AG09309 (cell line): Measurements from ENCODE around the gene AKR7A3.

Experiments used
- DNase-seq: peaks from one replicate; pipeline ENCODE4 v3.0.0-alpha.2; 2010; ENCODE audit warnings: low read depth
- H3K4me3 ChIP-seq: 2 replicates; pipeline ENCODE4 v1.5.1; 2011; ENCODE audit warnings: mild to moderate bottlenecking, low read depth, low read length, moderate library complexity; ENCODE audit not compliant: control insufficient read depth
- TF ChIP-seq, protein P1 (sequence below): IDR thresholded peaks from 2 replicates; pipeline ENCODE4 v1.5.1; 2011; ENCODE audit warnings: mild to moderate bottlenecking, low read depth, low read length, inconsistent platforms; ENCODE audit not compliant: insufficient read depth, control insufficient read depth; ENCODE audit errors: missing control alignments

AKR7A3 gene

DNA sequence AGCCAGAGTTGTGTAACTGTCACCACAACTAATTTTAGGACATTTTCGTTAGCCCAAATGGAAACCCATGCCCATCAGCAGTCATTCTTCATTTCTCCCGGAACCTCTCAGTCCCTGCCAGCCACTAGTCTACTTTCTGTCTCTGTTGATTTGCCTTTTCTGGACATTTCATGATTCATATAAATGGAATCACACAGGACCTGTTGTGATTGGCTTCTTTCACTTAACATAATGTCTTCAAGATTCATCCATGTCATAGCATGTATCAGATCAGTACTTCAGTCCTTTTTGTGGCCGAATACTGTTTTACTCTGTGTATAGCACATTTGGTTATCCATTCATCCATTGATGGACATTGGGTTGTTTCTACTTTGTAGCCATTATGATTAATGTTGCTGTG is 30.6 kb upstream of the AKR7A3 start:
- no peak for DNase-seq
- TF ChIP-seq, protein P1, sequence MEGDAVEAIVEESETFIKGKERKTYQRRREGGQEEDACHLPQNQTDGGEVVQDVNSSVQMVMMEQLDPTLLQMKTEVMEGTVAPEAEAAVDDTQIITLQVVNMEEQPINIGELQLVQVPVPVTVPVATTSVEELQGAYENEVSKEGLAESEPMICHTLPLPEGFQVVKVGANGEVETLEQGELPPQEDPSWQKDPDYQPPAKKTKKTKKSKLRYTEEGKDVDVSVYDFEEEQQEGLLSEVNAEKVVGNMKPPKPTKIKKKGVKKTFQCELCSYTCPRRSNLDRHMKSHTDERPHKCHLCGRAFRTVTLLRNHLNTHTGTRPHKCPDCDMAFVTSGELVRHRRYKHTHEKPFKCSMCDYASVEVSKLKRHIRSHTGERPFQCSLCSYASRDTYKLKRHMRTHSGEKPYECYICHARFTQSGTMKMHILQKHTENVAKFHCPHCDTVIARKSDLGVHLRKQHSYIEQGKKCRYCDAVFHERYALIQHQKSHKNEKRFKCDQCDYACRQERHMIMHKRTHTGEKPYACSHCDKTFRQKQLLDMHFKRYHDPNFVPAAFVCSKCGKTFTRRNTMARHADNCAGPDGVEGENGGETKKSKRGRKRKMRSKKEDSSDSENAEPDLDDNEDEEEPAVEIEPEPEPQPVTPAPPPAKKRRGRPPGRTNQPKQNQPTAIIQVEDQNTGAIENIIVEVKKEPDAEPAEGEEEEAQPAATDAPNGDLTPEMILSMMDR, result no peak
- no peak overlapping the region for H3K4me3 ChIP-seq

DNA sequence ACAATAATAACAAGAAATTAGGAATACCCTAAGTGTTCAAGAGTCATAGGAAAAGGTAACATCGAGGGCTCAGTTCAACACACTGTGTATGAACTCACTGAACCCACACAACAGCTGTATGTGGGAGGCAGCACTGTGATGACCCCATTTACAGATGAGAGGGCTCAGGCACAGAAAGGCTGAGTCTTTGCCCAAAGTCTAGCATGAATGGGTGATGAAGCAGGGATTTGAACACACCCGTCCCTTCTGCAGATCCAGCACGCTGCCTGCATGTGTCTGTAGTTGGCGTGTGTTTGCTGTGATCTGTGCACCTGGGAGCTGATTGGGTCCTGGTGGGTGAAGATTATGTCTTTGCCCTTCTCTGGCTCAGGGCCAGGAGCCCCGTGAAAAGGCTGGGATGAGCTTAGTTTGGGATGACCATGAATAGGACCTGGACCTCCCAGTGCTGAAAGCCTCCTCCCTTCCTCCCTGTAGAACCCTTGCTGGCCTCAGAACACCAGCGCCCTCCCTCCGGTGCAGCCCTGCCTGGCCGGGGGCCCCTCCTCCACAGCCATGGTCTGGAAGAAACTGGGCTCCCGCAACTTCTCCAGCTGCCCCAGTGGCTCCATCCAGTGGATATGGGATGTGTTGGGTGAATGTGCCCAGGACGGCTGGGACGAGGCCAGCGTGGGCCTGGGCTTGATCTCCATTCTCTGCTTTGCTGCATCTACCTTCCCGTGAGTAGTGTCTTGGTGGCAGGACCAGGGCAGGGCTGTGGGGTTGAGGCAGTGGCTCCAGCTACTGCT is 28.7 kb upstream of the AKR7A3 start:
- H3K4me3 ChIP-seq, result no peak overlapping the region
- DNase-seq, result no peak
- TF ChIP-seq, protein P1, result no peak

DNA sequence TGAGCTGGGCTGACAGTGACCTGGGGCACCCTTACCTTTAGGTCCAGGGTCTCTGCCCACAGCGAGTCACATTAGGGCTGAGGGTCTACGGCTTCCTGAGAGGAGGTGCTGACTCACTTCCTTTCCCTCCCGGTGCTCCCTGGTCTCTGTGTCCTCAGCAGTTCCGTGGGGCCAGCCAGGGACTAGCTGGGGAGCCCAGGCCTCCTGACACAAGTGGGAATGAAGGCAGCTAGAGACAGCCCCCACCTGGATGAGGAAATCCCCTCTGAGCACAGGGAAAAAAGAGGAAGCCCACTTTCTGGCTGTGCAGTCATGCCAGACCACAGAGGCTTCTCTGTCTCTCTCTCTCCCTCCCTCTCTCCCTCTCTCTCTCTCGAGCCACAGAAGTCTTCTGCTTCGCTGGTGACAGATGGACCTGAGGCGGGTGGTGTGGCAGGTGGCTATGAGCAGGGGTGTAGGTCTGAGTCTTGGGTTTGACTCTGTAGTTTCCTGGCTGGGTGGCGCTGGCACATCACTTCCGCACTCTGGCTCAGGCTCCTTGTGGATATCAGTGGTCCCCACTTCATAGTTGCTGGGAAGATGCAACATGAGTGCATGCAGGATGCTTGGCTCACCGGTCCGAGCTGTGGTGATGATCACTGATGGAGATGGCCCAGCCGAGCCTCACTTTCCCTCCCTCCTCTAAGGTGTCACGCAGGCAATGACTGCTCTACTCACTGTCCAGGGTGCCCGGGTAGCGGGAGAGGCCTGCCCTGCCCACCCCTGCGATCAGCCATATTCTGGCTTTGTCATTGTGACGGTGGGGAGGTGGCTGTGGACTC is 27.0 kb upstream of the AKR7A3 start:
- TF ChIP-seq, protein P1, result no peak
- DNase-seq, result no peak
- no peak overlapping the region for H3K4me3 ChIP-seq

DNA sequence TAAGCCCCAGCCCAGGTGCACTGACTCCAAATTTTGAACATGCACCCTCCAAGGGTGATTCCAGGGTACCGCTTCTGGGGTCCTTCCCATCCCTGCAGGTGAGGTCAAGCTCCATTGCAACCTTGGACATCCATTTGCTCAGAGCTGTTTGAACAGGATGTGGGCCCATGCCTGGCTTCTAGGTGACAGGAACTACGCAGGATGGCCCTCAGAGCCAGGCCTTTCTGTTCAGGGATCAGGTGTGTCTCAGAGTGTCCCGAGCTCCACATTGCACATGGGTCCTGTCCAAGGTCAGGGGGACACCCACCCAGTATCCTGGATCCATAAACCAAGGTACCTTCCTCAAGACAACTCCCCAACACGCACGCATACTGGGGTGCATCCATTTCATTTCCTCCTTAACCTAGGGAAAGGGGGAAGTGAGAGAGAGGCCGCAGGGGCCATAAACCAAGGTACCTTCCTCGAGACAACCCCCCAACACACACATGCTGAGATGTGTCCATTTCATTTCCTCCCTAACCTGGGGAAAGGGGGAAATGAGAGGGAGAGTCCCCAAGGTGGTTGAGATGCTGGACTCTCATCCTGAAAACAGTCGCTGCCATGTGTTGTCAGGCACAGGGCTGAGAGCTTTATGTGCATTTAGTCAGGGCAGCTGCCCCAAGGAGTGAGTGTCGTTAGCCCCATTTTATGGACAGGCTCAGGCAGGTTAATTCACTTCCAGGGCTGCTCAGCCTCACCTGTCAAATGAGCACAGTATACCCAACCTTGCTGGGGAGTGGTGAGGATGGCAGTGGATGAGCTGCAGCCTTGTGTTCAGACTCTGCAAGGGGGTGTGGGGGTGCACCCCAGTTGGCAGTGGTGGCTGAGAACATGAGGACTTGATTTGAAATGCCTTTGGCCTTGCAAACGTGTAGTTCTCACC is 25.7 kb upstream of the AKR7A3 start:
- TF ChIP-seq, protein P1, result no peak
- DNase-seq, result no peak
- no peak overlapping the region for H3K4me3 ChIP-seq

DNA sequence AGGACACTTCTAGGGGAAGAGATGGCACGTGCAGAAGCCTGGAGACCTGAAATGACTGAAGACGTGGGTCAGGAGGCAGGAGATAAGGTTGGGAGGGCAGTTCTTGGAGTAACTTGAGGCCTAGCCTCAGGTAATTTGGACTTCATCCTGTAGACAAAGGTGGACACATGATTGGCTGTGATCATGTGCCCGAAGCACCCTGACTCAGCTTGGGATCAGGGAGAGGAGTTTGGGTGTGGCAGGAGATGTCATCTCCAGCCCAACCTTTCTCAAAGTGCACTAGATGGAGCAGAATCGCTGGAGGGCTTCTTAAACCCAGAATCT is 25.0 kb upstream of the AKR7A3 start:
- H3K4me3 ChIP-seq, result no peak overlapping the region
- DNase-seq, result no peak
- TF ChIP-seq, protein P1, result no peak
